Neuronal stem cell (in vitro differentiated cells): Measurements from ENCODE around the gene KCNQ1.

Experiments
- DNase-seq: peaks from one replicate; pipeline ENCODE4 v3.0.0-alpha.2; 2013; ENCODE audit warnings: low spot score
- H2AFZ ChIP-seq: one replicate; pipeline ENCODE4 v1.6.1; 2013; ENCODE audit warnings: mild to moderate bottlenecking, low read length, inconsistent platforms
- H2AK5ac ChIP-seq: 2 replicates; pipeline ENCODE4 v1.6.1; 2013; ENCODE audit warnings: low read depth, mild to moderate bottlenecking, inconsistent platforms, low read length, moderate library complexity, mixed read lengths
- H2BK120ac ChIP-seq: 2 replicates; pipeline ENCODE4 v1.6.1; 2013; ENCODE audit warnings: low read depth, mild to moderate bottlenecking, inconsistent platforms, low read length, moderate library complexity, mixed read lengths
- H2BK12ac ChIP-seq: one replicate; pipeline ENCODE4 v1.6.1; 2013; ENCODE audit warnings: low read length, inconsistent platforms
- H2BK15ac ChIP-seq: 2 replicates; pipeline ENCODE4 v1.6.1; 2013; ENCODE audit warnings: mild to moderate bottlenecking, low read length, inconsistent platforms, mixed read lengths
- H2BK5ac ChIP-seq: one replicate; pipeline ENCODE4 v1.6.1; 2013; ENCODE audit warnings: inconsistent platforms, mild to moderate bottlenecking, low read length, moderate library complexity
- H3K14ac ChIP-seq: one replicate; pipeline ENCODE4 v1.6.1; 2013; ENCODE audit warnings: low read length, inconsistent platforms
- H3K18ac ChIP-seq: 2 replicates; pipeline ENCODE4 v1.6.1; 2013; ENCODE audit warnings: low read length, inconsistent platforms
- H3K23ac ChIP-seq: 2 replicates; pipeline ENCODE4 v1.6.1; 2013; ENCODE audit warnings: low read depth, mild to moderate bottlenecking, mixed read lengths, low read length, inconsistent platforms; ENCODE audit not compliant: poor library complexity
- H3K27ac ChIP-seq: replicated peaks from 3 replicates; pipeline ENCODE4 v1.5.1; 2013; ENCODE audit warnings: low read length, inconsistent platforms
- H3K27me3 ChIP-seq, 3 experiments: 2 replicates each; pipeline ENCODE4 v1.6.1; 2013; ENCODE audit warnings: low read length in 3 of 3, mild to moderate bottlenecking in 2 of 3, inconsistent platforms in 1 of 3, low read depth in 1 of 3, mixed read lengths in 1 of 3, moderate library complexity in 1 of 3; ENCODE audit not compliant: control insufficient read depth in 3 of 3, insufficient read depth in 3 of 3
- H3K36me3 ChIP-seq, 2 donors: replicated peaks in 1 of 2; 2 replicates each; pipeline ENCODE4 v1.6.1; 2013; ENCODE audit warnings: low read length in 2 of 2; ENCODE audit not compliant: control insufficient read depth in 2 of 2, insufficient read depth in 2 of 2
- H3K4ac ChIP-seq: 2 replicates; pipeline ENCODE4 v1.6.1; 2013; ENCODE audit warnings: inconsistent platforms, mild to moderate bottlenecking, low read length, moderate library complexity
- H3K4me1 ChIP-seq, 2 donors: 1 replicate in 1 of 2; 2 replicates in 1 of 2; pipeline ENCODE4 v1.6.1; 2013; ENCODE audit warnings: low read length in 2 of 2, low read depth in 1 of 2; ENCODE audit not compliant: control insufficient read depth in 2 of 2, insufficient read depth in 1 of 2
- H3K4me2 ChIP-seq: one replicate; pipeline ENCODE4 v1.6.1; 2013; ENCODE audit warnings: mild to moderate bottlenecking, low read length, inconsistent platforms; ENCODE audit not compliant: insufficient read depth, poor library complexity, severe bottlenecking
- H3K4me3 ChIP-seq, 2 donors: 2 replicates each; pipeline ENCODE4 v1.5.1; 2013; ENCODE audit warnings: low read length in 2 of 2, mild to moderate bottlenecking in 2 of 2, inconsistent platforms in 1 of 2, moderate library complexity in 1 of 2
- H3K79me1 ChIP-seq: one replicate; pipeline ENCODE4 v1.6.1; 2013; ENCODE audit warnings: low read depth, mild to moderate bottlenecking, inconsistent platforms, low read length, moderate library complexity
- H3K9ac ChIP-seq: one replicate; pipeline ENCODE4 v1.6.1; 2013; ENCODE audit warnings: mild to moderate bottlenecking, low read depth, low read length, inconsistent platforms; ENCODE audit not compliant: poor library complexity
- H3K9me3 ChIP-seq, 2 donors: replicated peaks in 1 of 2; 2 replicates each; pipeline versions ENCODE3 to v1.6.1; 2013; ENCODE audit warnings: low read length in 2 of 2, mild to moderate bottlenecking in 2 of 2, inconsistent platforms in 1 of 2, low read depth in 1 of 2, mixed read lengths in 1 of 2, moderate library complexity in 1 of 2; ENCODE audit not compliant: control insufficient read depth in 2 of 2, insufficient read depth in 1 of 2
- H4K8ac ChIP-seq: one replicate; pipeline ENCODE4 v1.6.1; 2013; ENCODE audit warnings: low read depth, mild to moderate bottlenecking, inconsistent platforms, low read length, moderate library complexity
- H4K91ac ChIP-seq: one replicate; pipeline ENCODE4 v1.6.1; 2013; ENCODE audit warnings: low read length, low read depth, mild to moderate bottlenecking, inconsistent platforms; ENCODE audit not compliant: poor library complexity
- WGBS, 2 donors: extraction: QIAGEN DNeasy Blood & Tissue Kit; methylation state at CpG; one replicate each; pipeline ENCODE4 v1.1.7; 2013; ENCODE audit warnings: missing lambda C conversion rate in 2 of 2, mixed read lengths in 1 of 2; ENCODE audit not compliant: insufficient read length in 2 of 2, insufficient replicate concordance in 1 of 2; ENCODE audit errors: extremely low coverage in 2 of 2; 5-methylcytosine and 5-hydroxymethylcytosine counted together

Gene KCNQ1

GRCh38 chr11:2575591-2576051, 130.8 kb downstream of the KCNQ1 start:
- Histone ChIP-seq H2BK12ac (peak overlapping the region; percentile 65), H3K14ac (peak overlapping the region; percentile 91), H3K36me3 (no peaks in the 10 kb centered on the region), H4K8ac (peak overlapping the region; percentile 95), H3K27ac (no peak overlapping the region), H3K9ac (peak overlapping the region; percentile 67), H4K91ac (no peak overlapping the region), H3K27me3 (peaks cover 0 to 5% (median 0%) of the 10 kb centered on the region in 3 experiments), H3K4me2 (no peak overlapping the region), H3K23ac (no peak overlapping the region), H3K4ac (no peak overlapping the region), H3K4me1 (peaks cover 0 to 9% of the 10 kb centered on the region in 2 donors), H2BK120ac (no peak overlapping the region), H2BK5ac (no peak overlapping the region), H2AK5ac (peak overlapping the region; percentile 18), H3K4me3 (no peak overlapping the region), H2AFZ (no peak overlapping the region), H3K18ac (peak overlapping the region; percentile 90), H3K9me3 (peaks cover 2 to 6% of the 10 kb centered on the region in 2 donors), H3K79me1 (no peaks in the 10 kb centered on the region), H2BK15ac (peak overlapping the region; percentile 38)
- DNase-seq = no peak
- WGBS, 2 donors = no CpG with 5 or more reads among the region's 17 CpGs

- DNase-seq = no peak
Observed at GRCh38 chr11:2576111-2576510, 131.3 kb downstream of the KCNQ1 start.

GRCh38 chr11:2576549-2576948, 131.7 kb downstream of the KCNQ1 start:
- peak overlapping the region; percentile 82 for H2BK12ac ChIP-seq
- no peak overlapping the region for H3K18ac ChIP-seq
- peak overlapping the region; percentile 11 for H2BK15ac ChIP-seq
- H3K27me3 ChIP-seq = peaks cover 0 to 7% (median 0%) of the 10 kb centered on the region in 3 experiments
- no peaks in the 10 kb centered on the region for H3K36me3 ChIP-seq
- no peak overlapping the region for H3K4me2 ChIP-seq
- no peak overlapping the region for H3K4ac ChIP-seq
- H3K27ac ChIP-seq = no peak overlapping the region
- H3K79me1 ChIP-seq = no peaks in the 10 kb centered on the region
- peak overlapping the region; percentile 44 for H2AK5ac ChIP-seq
- H3K9ac ChIP-seq = no peak overlapping the region
- H3K9me3 ChIP-seq = no peaks in the 10 kb centered on the region
- no peak overlapping the region for H3K14ac ChIP-seq
- no peak overlapping the region for H2BK120ac ChIP-seq
- no peak for DNase-seq
- H3K4me1 ChIP-seq = peaks cover 0 to 9% of the 10 kb centered on the region in 2 donors
- H2AFZ ChIP-seq = no peak overlapping the region
- H4K8ac ChIP-seq = no peak overlapping the region
- no CpG with 5 or more reads among the region's 15 CpGs for WGBS, 2 donors
- H3K23ac ChIP-seq = peak overlapping the region; percentile 75
- H4K91ac ChIP-seq = no peak overlapping the region
- H2BK5ac ChIP-seq = no peak overlapping the region
- H3K4me3 ChIP-seq = no peak overlapping the region

More at GRCh38 chr11:2576111-2576510, 131.3 kb downstream of the KCNQ1 start:
- Histone ChIP-seq H3K9me3 (peaks cover 0 to 1% of the 10 kb centered on the region in 2 donors), H2BK12ac (no peak overlapping the region), H4K8ac (no peak overlapping the region), H2BK5ac (no peak overlapping the region), H2BK120ac (no peak overlapping the region), H3K18ac (no peak overlapping the region), H3K27ac (no peak overlapping the region), H3K9ac (no peak overlapping the region), H3K4me1 (peaks cover 0 to 9% of the 10 kb centered on the region in 2 donors), H2BK15ac (peak overlapping the region; percentile 38), H4K91ac (no peak overlapping the region), H3K23ac (no peak overlapping the region), H3K27me3 (peaks cover 0 to 5% (median 0%) of the 10 kb centered on the region in 3 experiments), H3K4me2 (no peak overlapping the region), H3K14ac (no peak overlapping the region), H3K4ac (no peak overlapping the region), H3K36me3 (no peaks in the 10 kb centered on the region), H2AK5ac (no peak overlapping the region), H3K4me3 (no peak overlapping the region), H2AFZ (no peak overlapping the region), H3K79me1 (no peaks in the 10 kb centered on the region)
- no CpG with 5 or more reads among the region's 15 CpGs for WGBS, 2 donors

- peaks cover 2% of the 10 kb centered on the region for H3K79me1 ChIP-seq
Observed at GRCh38 chr11:2577031-2577990, 132.5 kb downstream of the KCNQ1 start.

More at GRCh38 chr11:2577031-2577990, 132.5 kb downstream of the KCNQ1 start:
- H3K27ac ChIP-seq = no peak overlapping the region
- H3K9ac ChIP-seq = peak overlapping the region; percentile 75
- H4K91ac ChIP-seq = peak overlapping the region; percentile 38
- H3K14ac ChIP-seq = no peak overlapping the region
- peak overlapping the region; percentile 64 for H2AK5ac ChIP-seq
- H3K9me3 ChIP-seq = no peaks in the 10 kb centered on the region
- H3K23ac ChIP-seq = peak overlapping the region; percentile 75
- peak overlapping the region; percentile 66 for H3K18ac ChIP-seq
- WGBS, 2 donors = no CpG with 5 or more reads among the region's 33 CpGs
- peak overlapping the region; percentile 82 for H2BK12ac ChIP-seq
- no peak for DNase-seq
- H2AFZ ChIP-seq = no peak overlapping the region
- peak overlapping the region; percentile 11 for H2BK15ac ChIP-seq
- peaks cover 0 to 9% of the 10 kb centered on the region in 2 donors for H3K4me1 ChIP-seq
- peak overlapping the region; percentile 67 for H2BK120ac ChIP-seq
- H2BK5ac ChIP-seq = no peak overlapping the region
- H3K36me3 ChIP-seq = no peaks in the 10 kb centered on the region
- H3K4me2 ChIP-seq = no peak overlapping the region
- peaks cover 0 to 9% (median 0%) of the 10 kb centered on the region in 3 experiments for H3K27me3 ChIP-seq
- peak overlapping the region; percentile 85 for H3K4ac ChIP-seq
- no peak overlapping the region for H3K4me3 ChIP-seq
- H4K8ac ChIP-seq = no peak overlapping the region
